Muscle of arm (tissue), 12 donors: ENCODE data around the gene MASP1. TPM values are rescaled to one million over a fixed set of nuclear protein-coding genes. Genes with fewer than 3 reads are reported as not detected.

Source experiments
- DNase-seq: peaks from one replicate; pipeline ENCODE4 v3.0.0-alpha.2; 2013
- polyA plus RNA-seq, 12 donors: library from polyadenylated mRNA; unstranded; fragments of 120-200 nt; gene quantifications; one replicate each; pipeline ENCODE4 v1.2.1, GENCODE V29; 2013; ENCODE audit not compliant: insufficient read length in 12 of 12

MASP1 gene
- polyA plus RNA-seq, 12 donors: 5.3 to 17.6 (median 9.0) TPM; not detected in 1

GRCh38 chr3:187296058-187296457 is 4.5 kb upstream of the MASP1 start:
- no peak for DNase-seq

DNA sequence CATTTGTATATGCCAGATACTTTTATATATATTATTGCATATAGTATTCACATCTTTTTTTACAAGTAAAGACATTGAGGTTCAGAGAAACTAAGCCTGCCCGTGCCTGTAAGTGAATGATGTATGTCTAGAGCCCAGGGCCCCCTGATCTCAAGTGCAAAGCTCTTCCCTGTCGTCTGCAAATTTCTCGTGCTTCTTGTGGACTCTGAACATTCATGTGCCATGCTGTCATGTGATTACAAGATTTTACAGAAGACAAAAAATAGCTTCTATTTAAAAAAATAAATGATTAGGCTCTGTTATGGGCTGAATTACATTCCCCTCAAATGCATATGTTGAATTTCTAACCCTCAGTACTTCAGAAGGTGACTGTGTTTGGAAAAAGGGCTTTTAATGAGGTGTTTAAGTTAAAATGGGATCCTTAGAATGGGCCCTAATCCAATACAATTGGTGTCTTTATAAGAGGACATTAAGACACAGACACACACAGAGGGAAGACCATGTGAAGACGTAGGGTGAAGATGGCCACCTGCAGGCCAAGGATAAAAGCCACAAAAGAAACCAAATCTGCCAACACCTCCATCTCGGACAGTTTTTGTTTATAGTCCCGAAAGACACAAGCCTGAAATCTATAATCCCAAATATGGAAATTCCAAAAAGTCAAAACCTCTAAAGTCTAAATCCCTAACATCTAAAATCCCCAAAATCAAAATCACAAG is 3.9 kb upstream of the MASP1 start:
- no peak for DNase-seq

DNA sequence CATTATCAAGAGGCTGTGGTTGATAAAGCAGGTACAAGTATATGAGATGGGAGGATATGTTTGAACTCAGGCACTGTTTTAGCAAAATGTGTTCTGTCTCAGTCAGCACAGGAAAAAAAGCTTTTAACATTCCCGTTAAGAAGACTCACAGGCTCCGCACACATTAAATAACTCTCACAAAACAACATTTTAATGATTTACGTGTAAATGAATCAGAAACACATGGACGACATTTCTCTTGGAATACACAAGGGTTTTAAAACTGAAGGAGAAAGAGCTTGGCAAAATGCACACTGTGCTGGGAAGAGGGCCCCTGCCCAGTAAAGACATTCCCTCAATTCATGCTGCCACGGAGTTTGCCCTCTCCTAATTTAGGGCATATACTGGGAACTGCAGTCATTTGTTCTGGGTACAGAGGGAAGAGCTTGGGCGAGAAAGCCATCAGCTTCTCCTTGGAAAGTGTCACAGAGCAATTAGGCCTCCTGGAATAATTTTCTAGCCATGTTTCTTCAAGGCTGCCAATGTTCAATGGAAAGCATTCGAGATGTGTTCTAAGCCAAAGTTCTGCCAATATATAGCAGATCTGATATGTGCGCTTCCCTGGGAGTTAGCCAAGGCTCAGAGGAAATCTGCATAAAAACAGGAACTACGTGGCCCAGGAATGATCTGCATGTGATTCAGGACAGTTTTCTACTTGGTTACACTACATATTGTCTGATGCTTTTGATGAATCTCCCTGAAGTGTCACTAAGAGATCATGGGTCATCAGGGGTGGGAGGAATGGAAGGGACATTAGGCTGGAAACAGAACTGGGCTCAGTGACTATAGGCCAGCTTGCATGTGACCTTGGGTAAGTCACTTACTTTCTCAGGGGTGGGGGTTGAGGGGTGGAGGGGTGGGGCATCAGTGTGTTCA is 2.2 kb upstream of the MASP1 start:
- no peak for DNase-seq

DNA sequence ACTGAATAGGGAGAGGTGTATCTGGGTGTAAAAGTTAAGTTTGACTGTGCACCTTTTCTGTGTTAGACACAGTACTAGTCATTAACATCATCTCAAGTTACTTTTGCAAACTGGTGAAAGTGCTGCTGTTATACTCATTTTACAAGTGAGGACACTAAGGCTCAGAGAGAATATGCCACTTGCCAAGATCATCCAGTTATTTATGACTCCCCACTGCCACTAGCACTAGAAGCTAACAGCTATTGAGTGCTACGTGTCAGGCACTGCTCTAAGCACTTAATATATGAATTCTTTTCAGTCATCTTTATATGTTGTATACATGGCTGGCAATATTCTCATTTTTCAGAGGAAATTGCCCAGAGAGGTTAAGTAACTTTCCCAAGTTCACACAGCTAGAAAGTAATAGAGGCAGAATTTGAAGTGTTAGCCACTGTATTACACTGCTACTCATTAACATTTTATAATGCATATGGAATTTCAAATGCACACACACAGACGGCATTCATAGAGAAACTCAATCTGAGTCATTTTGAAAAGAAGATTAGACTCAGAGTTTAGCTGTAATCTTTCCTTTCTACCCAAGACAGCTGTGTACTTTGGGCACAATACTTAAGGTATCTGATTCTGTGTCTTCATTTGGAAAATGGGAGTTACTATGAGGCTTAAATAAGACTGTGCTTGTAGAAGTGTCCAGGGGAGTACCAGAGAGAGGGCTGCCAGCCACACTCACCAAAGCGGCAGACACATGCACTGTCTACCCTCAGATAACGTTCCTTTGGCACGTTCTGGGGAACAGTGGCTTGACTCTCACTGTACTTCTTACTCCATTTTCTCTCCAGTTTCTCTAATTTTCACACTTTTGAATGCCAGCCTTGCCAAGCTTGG is 1.3 kb upstream of the MASP1 start:
- DNase-seq: no peak

DNA sequence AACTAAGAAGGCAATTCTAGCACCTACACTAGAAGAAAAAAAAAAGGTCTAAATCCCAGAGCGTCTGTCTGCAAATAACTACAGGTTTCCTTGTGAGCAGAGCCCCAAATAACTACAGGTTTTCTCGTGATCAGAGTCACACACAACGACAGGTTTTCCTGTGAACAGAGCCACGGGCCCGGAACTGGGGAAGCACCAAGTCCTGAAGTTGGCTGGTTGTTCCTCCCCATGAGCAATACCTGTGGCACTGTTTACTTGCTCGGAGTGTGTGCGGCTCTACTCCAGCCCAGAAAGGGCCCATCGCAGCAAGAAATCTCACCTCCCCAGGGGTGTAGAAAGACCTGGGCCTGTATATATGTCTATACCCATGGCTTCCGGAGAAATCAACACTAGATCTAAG is 644 bp upstream of the MASP1 start:
- DNase-seq: no peak

DNA sequence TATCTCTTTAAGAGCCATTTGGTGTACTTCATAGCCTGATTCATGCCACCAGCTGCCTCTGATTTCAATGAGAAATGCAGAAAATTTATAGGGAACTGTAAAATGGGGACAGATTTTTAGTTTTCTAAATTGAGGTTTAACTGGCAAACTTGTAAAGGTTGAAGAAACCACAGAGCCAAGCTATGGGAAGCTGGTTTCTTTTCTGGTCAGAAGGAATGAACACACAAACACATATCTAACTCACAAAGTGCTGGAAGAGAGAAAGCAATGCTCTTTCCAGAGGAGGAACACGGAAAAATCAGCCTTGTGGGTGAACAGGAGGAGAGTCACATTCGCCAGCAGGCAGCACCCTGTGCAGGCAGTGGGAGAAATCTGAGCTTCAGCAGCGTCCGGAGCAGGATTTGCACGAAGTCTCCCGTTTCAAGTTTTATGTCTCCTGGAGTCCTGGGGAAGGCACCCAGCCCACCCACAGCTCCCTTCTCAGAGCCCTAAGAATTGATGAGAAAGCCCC is 481 bp downstream of the MASP1 start:
- no peak for DNase-seq

DNA sequence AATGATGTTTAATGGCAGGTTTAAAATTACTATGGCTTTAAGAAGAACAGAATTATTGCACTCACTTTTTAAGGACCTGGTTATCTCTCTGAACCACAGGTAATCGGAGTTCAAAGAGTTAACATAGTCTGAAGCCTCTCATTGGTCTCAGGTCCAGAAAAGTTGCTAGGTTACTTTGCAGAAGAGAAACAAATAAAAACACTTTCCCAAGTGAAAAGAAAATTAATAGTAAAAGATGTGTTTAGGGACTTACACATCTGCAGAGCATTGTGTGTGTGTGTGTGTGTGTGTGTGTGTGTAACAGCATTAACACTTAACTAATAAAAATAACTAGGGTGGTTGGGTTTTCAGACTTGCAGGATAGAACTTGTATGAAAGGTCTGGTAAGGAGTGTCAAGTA is 1.0 kb downstream of the MASP1 start:
- no peak for DNase-seq

DNA sequence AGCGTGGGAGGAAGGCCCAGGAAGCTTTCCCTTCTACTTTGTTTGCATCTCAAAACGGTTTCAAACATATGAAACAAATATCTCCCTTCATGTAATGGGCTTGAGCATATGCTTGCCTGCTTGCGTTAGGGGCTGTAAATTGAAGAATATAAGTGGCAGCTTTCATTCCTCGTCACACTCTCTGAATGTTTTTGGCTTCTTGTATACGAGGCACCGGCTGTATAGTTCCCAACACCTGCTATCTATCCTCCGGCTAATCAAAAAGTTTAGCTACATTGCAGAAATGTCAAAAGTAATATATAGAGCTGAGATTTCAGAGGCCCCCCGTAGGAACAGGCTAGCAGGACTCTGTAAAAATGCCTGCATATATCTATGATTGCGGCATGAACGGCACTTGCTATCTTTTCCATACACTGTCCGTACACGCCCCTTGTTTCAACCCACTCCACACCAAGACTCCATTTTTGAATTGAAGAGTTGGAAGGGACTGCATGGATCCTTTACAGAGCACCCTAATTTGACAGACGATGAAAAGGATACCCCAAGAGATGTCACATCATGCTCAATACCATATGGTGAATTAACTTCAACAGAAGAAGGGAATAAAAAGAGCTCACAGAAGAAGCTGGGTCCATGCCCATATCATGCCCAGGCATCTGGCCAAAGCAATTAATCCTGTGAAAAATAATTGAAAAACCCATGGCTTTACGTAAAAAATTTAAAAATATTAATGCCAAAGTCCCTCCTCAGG is 2.5 kb downstream of the MASP1 start:
- DNase-seq: no peak

- DNase-seq: no peak
Measured at GRCh38 chr3:187288131-187288854, 3.2 kb downstream of the MASP1 start.

DNA sequence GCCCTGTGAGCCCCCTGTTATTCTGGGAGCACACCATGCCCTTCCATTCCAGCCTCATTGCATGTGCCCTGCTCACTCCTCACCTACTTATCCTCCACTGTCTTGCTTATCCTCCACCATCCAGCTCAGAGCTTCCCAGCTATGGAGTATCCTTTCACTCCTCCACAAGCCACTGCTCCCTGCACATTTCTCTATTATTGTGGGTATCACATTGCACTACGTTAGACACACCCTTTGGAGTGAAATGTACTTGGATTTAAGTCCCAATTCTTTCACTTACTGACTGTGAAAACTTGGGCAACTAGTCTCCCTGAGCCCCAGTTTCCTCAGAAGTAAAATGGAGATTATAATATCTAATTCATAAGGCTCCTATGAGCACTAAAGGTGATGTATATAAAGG is 4.3 kb downstream of the MASP1 start:
- DNase-seq: no peak

DNA sequence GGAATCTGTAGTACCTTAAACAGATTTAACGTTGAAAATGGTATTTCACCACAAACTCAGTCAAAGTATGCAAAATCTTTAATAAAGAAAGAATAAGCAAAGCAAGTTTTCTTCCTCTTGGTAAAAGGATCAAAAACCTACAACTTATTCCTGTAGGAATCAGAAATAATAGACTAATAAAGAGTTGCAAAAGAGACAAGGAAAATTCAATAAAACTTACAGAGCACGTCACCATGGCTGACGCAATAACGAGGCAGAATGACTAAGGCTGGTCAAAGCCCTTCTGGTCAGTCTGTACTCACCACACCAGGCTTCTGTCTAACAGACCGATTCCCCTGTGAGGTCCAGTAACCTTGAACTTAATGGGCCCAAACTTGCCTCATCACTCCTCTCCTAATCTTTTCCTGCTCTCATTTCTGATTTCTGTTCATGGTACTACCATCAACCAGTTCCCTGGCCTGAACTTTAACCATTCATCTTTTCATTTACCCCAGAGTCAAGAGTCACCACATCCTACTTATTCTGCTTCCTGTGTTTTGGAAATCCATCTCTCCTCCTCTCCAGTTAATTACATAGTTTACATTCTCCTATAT is 5.0 kb downstream of the MASP1 start:
- DNase-seq: no peak

GRCh38 chr3:187281191-187281714 is 10.3 kb downstream of the MASP1 start:
- DNase-seq: no peak

DNA sequence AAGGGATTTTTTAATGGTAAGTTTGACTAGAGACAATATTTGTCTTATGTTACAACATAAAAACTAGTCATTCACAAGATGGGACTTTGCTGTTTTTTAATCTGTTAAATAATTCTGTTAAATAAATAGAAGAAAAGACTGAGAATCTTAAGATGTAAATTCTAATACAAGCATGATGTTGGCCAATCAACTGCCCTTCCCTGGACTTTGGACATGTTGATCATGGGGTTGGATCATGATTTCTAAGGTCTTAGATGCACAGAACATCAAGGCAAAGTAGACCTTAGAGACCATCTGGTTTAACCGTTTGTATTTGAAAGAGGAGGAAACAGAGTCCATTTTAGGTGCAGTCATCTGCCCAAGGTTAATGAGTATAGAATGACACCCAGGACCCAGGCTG is 10.9 kb downstream of the MASP1 start:
- no peak for DNase-seq

DNA sequence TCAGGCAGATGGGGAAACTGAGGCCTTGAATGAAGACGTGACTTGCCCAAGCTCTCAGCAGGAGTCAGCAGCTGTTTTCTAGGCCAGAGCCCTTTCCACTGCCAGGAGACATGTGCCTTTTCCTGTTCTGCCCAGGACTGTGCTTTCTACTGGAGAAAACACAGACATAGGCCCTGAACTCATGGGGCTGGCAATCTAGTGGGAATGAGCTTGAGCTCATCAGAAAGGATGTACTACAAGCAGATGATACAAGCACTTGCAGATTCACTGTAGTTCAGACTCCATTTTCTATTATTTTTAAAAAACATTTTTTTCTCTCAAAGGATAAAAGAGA is 14.4 kb downstream of the MASP1 start:
- no peak for DNase-seq

- no peak for DNase-seq
Measured at GRCh38 chr3:187276397-187277128, 15.0 kb downstream of the MASP1 start.

DNA sequence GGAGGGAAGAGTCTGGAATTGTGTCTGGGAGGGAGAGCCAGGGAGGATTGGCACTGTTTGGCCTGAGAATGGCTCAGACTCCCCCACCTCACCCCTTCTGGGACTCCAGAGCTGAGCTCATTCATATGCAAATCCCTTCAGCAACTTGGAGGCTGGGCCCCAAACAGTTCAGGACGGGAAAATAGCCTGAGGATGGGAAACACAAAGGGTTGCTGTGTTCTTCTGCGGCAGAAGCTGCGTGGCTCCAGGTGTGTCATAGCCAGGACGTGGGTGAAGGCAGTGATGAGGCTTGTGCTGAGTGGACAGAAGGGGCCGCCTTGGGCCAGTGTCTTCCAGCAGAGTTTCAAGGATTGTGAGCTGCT is 16.6 kb downstream of the MASP1 start:
- DNase-seq: no peak

DNA sequence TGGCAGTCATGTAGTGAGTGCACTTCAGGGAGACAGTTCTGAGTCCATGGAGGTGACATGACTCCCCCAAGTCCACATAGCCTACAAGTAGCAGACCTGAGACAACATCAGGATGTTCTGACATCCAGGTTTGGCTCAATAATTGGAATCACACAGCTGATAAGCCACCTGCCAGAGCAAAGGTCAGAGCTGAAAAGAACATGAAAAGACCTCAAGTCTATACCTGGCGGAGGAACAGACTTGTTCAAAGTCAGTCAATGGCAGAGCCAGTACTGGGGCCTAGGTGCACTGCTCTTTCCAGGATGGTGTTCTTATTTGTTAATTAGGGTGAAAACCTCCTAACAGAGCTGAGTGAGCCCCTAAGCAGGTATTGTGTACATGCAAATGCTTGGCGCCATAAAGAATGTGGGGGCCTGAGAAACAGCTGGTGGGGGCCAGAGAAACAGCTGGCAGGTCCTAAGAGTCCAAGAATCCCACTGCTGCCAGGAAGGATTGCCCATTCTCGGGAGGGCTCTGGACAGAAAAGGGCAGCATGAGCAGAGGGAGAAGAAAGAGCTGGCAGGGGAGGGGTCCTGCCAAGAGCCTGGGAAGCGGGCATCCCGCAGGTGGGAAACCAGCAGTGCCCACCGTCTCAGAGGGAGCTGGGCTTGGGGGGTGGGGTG is 17.1 kb downstream of the MASP1 start:
- DNase-seq: no peak

GRCh38 chr3:187271582-187271981 is 20.0 kb downstream of the MASP1 start:
- DNase-seq: no peak

- no peak for DNase-seq
Measured at GRCh38 chr3:187269486-187269885, 22.1 kb downstream of the MASP1 start.
